K562 (cell line): ENCODE measurements around the gene XBP1.

Experiments used
- MAZ ChIP-seq, 2 experiments: fragments of 450-650 bp in 1 of 2; sonication (generic) in 1 of 2; formaldehyde crosslinking; IDR thresholded peaks in 1 of 2; conservative IDR thresholded peaks in 1 of 2; 2 replicates each; pipeline versions ENCODE4 v1.4.0 to v1.5.0; 2020; ENCODE audit warnings: mild to moderate bottlenecking in 1 of 2, missing genetic modification reagents in 1 of 2
- MYC ChIP-seq, 2 experiments: fragments of 250-450 bp in 1 of 2; sonication (Bioruptor Pico) in 1 of 2; IDR thresholded peaks; 2 replicates each; pipeline versions ENCODE4 v1.5.1 to v1.6.1; 2012 to 2021; ENCODE audit warnings: low read depth in 2 of 2, borderline replicate concordance in 1 of 2, improper control_type of control experiment in 1 of 2, low read length in 1 of 2, mild to moderate bottlenecking in 1 of 2, moderate library complexity in 1 of 2
- NFE2L1 ChIP-seq: fragments of 450-650 bp; IDR thresholded peaks from 2 replicates; pipeline ENCODE4 v1.6.1; 2016; ENCODE audit warnings: missing genetic modification characterization, low read depth, mild to moderate bottlenecking, missing compliant biosample characterization, moderate library complexity, borderline replicate concordance
- RAD21 ChIP-seq, 2 experiments: fragments of 250-450 bp in 1 of 2; fragments of 450-650 bp in 1 of 2; sonication (Bioruptor Pico) in 1 of 2; formaldehyde crosslinking in 1 of 2; IDR thresholded peaks in 1 of 2; conservative IDR thresholded peaks in 1 of 2; 2 replicates each; pipeline versions ENCODE4 v1.4.0 to v1.8.0; 2020 to 2022; ENCODE audit warnings: mild to moderate bottlenecking in 2 of 2, moderate library complexity in 1 of 2
- SMARCA5 ChIP-seq: fragments of 450-650 bp; IDR thresholded peaks from 2 replicates; pipeline ENCODE4 v1.6.1; 2016
- USF2 ChIP-seq: sonication (generic); formaldehyde crosslinking; IDR thresholded peaks from 2 replicates; pipeline ENCODE4 v1.5.0; 2020; ENCODE audit warnings: missing genetic modification reagents
- ZBTB8A ChIP-seq: fragments of 450-650 bp; IDR thresholded peaks from 2 replicates; pipeline ENCODE4 v1.6.1; 2018; ENCODE audit warnings: mild to moderate bottlenecking, moderate library complexity; ENCODE audit not compliant: partially characterized antibody
- ZNF274 ChIP-seq: IDR thresholded peaks from 2 replicates; pipeline ENCODE4 v1.6.1; 2011; ENCODE audit warnings: low read depth, mild to moderate bottlenecking, low read length, moderate library complexity, borderline replicate concordance
- TF ChIP-seq, protein P1 (sequence below): sonication (generic); formaldehyde crosslinking; IDR thresholded peaks from 2 replicates; pipeline ENCODE4 v1.9.0; 2022; ENCODE audit warnings: mild to moderate bottlenecking, missing genetic modification reagents

DNA sequence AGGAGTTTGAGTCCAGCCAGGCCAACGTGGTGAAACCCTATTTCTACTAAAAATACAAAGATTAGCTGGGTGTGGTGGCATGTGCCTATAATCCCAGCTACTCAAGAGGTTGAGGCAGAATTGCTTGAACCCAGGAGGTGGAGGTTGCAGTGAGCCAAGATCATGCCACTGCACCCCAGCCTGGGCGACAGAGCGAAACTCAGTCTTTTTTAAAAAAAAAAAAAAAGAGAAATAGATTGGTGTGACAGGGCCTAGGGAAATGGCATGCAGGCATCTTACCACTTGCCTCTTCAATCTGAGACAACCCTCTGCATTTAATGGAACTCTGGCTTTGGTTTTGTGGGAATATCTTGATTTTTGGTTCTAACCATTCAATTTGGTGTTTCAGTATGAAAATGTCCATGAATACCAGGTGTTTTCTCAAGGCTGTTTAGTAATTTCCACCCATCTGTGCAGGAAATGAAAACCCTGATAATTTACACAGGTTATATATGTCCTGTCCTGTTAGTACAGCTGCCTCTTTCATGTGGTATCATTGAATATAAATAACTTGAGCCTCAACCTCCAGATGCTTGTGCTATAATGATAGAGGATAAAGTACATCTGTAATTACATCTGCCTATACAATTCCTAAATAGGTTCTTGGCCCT lies 8.4 kb downstream of the XBP1 start:
- no peak for TF ChIP-seq ZNF274
- no peak for TF ChIP-seq SMARCA5
- TF ChIP-seq RAD21 (CRISPR knock-in tag; conservative IDR thresholded peaks at IDR 0.05 in 1 of 2, IDR thresholded peaks at IDR 0.05 in 1 of 2): no peak
- no peak for TF ChIP-seq NFE2L1
- no peak for TF ChIP-seq MYC (IDR thresholded peaks at IDR 0.05; ENCODE audit: low read depth, low read length)
- no peak for TF ChIP-seq MYC (CRISPR knock-in tag; IDR thresholded peaks at IDR 0.05; ENCODE audit: borderline replicate concordance, low read depth)
- TF ChIP-seq, protein P1, sequence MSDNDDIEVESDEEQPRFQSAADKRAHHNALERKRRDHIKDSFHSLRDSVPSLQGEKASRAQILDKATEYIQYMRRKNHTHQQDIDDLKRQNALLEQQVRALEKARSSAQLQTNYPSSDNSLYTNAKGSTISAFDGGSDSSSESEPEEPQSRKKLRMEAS (CRISPR knock-in tag): no peak
- TF ChIP-seq ZBTB8A: no peak
- no peak for TF ChIP-seq USF2
- no peak for TF ChIP-seq MAZ (CRISPR knock-in tag; conservative IDR thresholded peaks at IDR 0.05 in 1 of 2, IDR thresholded peaks at IDR 0.05 in 1 of 2)
